ENCODE results near the gene ANKRD9. TPM values are rescaled to one million over a fixed set of nuclear protein-coding genes. Genes with fewer than 3 reads are reported as not detected.
A peak's percentile ranks its signal among the peaks of the same experiment; 100 is the strongest.

ANKRD9 gene
- total and polyA plus RNA-seq, 2 of the 13 experiments (the other 11 are each of a cell fraction or from before 2014, with no cell fraction given), result 10.0 to 15.0 TPM

DNA sequence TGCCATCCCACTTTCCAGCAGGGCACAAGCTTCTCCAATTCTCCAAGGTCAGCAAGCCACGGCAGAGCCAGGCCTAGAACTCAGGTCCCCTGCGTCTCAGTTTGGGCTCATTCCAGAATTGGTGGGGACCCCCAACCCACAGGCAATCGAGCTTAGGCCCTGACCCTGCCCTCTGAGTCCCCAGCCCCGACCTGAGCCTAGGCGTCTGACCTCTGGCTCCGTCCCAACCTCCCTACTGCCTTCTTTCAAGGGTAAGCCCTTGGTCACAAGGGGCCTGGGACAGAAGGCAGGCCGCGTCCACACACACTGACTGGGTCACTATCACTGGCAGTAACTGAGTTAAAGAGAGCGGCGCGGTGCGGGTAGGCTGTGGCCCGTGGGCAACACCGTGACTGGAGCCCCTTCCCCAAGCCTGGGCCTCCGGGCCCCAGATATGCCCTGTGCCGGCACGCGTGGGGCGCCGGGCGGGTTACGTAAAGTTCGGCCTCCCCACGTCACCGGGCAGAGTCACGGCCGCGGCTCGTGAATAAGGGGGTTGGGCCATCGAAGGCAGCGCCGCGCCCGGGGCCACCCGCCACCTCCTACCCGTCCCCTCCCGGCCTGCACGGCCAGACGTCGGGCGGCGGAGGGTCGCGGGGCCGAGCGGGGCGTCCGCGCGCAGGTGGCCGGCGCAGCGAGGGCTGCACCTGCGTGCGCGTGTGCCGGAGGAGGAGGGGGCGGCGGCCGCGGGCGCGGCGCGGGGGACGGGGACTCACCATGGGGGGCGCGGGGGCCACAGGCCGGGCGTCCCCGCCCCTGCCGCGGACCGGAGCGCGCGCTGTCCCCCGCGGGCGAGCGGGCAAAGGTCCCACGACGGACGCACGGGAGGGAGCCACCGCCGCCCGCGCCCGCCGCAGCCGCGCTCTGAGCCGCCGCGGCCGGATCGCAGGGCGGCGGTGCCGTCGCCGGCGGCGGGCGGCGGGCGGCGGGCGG lies 516 bp downstream of the ANKRD9 start (continued):
- TF ChIP-seq SP1 (IDR thresholded peaks at IDR 0.05) (no peak), SP1 (CRISPR knock-in tag; IDR thresholded peaks at IDR 0.05) (no peak), ZNF605 (CRISPR knock-in tag; IDR thresholded peaks at IDR 0.05) (0 out of 2 replicates have a peak, but pooled peaks have one; percentile 50), YEATS4 (CRISPR knock-in tag; IDR thresholded peaks at IDR 0.05; ENCODE audit: borderline replicate concordance) (peak; percentile 33; the same call in 1 of the 2 replicates), NFATC3 (CRISPR knock-in tag; IDR thresholded peaks at IDR 0.05) (no peak), ARID5B (CRISPR knock-in tag; IDR thresholded peaks at IDR 0.05) (no peak), SMYD3 (CRISPR knock-in tag; IDR thresholded peaks at IDR 0.05) (0 out of 2 replicates have a peak, but pooled peaks have one; percentile 20), ZNF839 (CRISPR knock-in tag; IDR thresholded peaks at IDR 0.05; ENCODE audit: borderline replicate concordance) (no peak), GPBP1L1 (CRISPR knock-in tag; IDR thresholded peaks at IDR 0.05) (no peak), ZFP82 (CRISPR knock-in tag; IDR thresholded peaks at IDR 0.05; ENCODE audit: borderline replicate concordance) (no peak), PHF21A (CRISPR knock-in tag; IDR thresholded peaks at IDR 0.05) (peak; percentile 21; the same call in 1 of the 2 replicates), HHEX (CRISPR knock-in tag; IDR thresholded peaks at IDR 0.05) (no peak), MTA3 (CRISPR knock-in tag; IDR thresholded peaks at IDR 0.05) (no peak), NR3C1 (CRISPR knock-in tag; IDR thresholded peaks at IDR 0.05) (no peak), MBD4 (IDR thresholded peaks at IDR 0.05; ENCODE audit: borderline replicate concordance, low read length) (no peak), ATF7-NPFF (CRISPR knock-in tag; IDR thresholded peaks at IDR 0.05; ENCODE audit: low read depth) (no peak), ADNP (CRISPR knock-in tag; IDR thresholded peaks at IDR 0.05) (no peak)
- TF ChIP-seq, protein P1, sequence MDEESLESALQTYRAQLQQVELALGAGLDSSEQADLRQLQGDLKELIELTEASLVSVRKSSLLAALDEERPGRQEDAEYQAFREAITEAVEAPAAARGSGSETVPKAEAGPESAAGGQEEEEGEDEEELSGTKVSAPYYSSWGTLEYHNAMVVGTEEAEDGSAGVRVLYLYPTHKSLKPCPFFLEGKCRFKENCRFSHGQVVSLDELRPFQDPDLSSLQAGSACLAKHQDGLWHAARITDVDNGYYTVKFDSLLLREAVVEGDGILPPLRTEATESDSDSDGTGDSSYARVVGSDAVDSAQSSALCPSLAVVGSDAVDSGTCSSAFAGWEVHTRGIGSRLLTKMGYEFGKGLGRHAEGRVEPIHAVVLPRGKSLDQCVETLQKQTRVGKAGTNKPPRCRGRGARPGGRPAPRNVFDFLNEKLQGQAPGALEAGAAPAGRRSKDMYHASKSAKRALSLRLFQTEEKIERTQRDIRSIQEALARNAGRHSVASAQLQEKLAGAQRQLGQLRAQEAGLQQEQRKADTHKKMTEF (CRISPR knock-in tag; IDR thresholded peaks at IDR 0.05), result peak; percentile 44; the same call in 1 of the 2 replicates
- TF ChIP-seq, protein P2, sequence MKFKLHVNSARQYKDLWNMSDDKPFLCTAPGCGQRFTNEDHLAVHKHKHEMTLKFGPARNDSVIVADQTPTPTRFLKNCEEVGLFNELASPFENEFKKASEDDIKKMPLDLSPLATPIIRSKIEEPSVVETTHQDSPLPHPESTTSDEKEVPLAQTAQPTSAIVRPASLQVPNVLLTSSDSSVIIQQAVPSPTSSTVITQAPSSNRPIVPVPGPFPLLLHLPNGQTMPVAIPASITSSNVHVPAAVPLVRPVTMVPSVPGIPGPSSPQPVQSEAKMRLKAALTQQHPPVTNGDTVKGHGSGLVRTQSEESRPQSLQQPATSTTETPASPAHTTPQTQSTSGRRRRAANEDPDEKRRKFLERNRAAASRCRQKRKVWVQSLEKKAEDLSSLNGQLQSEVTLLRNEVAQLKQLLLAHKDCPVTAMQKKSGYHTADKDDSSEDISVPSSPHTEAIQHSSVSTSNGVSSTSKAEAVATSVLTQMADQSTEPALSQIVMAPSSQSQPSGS (CRISPR knock-in tag; IDR thresholded peaks at IDR 0.05), result no peak
